ENCODE measurements around the gene DHCR24. TPM values are rescaled to one million over a fixed set of nuclear protein-coding genes. Genes with fewer than 3 reads are reported as not detected.

Gene DHCR24
- total and polyA plus RNA-seq, 2 of the 13 experiments (the other 11 are each of a cell fraction or from before 2014, with no cell fraction given) = 374 to 448 TPM

- TF ChIP-seq SMAD1 (CRISPR knock-in tag; IDR thresholded peaks at IDR 0.05; ENCODE audit: borderline replicate concordance, low read depth) = 0 out of 2 replicates have a peak, but pooled peaks have one; percentile 38
- no peak for TF ChIP-seq ZNF503 (CRISPR knock-in tag; IDR thresholded peaks at IDR 0.05)
- peak; percentile 65 for TF ChIP-seq SALL1 (CRISPR knock-in tag; IDR thresholded peaks at IDR 0.05)
- no peak for TF ChIP-seq ZNF30 (CRISPR knock-in tag; IDR thresholded peaks at IDR 0.05)
- TF ChIP-seq HOMEZ (CRISPR knock-in tag; IDR thresholded peaks at IDR 0.05; ENCODE audit: low read depth) = no peak
- TF ChIP-seq MYNN (CRISPR knock-in tag; IDR thresholded peaks at IDR 0.05; ENCODE audit: low read depth) = 0 out of 2 replicates have a peak, but pooled peaks have one; percentile 44
- no peak for TF ChIP-seq MTA1 (CRISPR knock-in tag; IDR thresholded peaks at IDR 0.05; ENCODE audit: borderline replicate concordance)
- TF ChIP-seq ZNF674 (CRISPR knock-in tag; IDR thresholded peaks at IDR 0.05; ENCODE audit: low read depth) = no peak
- TF ChIP-seq ZNF567 (CRISPR knock-in tag; IDR thresholded peaks at IDR 0.05; ENCODE audit: borderline replicate concordance) = 0 out of 2 replicates have a peak, but pooled peaks have one; percentile 54
- TF ChIP-seq GATAD1 (CRISPR knock-in tag; IDR thresholded peaks at IDR 0.05) = no peak
- TF ChIP-seq ZNF772 (CRISPR knock-in tag; IDR thresholded peaks at IDR 0.05) = no peak
- no peak for TF ChIP-seq ZFP90 (CRISPR knock-in tag; IDR thresholded peaks at IDR 0.05; ENCODE audit: borderline replicate concordance)
- TF ChIP-seq ATM (IDR thresholded peaks at IDR 0.05; ENCODE audit: borderline replicate concordance) = no peak
- peak; percentile 98 for TF ChIP-seq STAG1 (CRISPR knock-in tag; IDR thresholded peaks at IDR 0.05)
- 0 out of 2 replicates have a peak, but pooled peaks have one; percentile 22 for TF ChIP-seq REPIN1 (CRISPR knock-in tag; IDR thresholded peaks at IDR 0.05; ENCODE audit: borderline replicate concordance, low read depth)
- no peak for TF ChIP-seq ZNF646 (CRISPR knock-in tag; IDR thresholded peaks at IDR 0.05)
- no peak for TF ChIP-seq ZNF740 (CRISPR knock-in tag; IDR thresholded peaks at IDR 0.05)
Measured at GRCh38 chr1:54810153-54810942, 76.6 kb downstream of the DHCR24 start (continued).

Measured in HepG2 (cell line).